Measurements from ENCODE around the gene DENND1C. TPM values are rescaled to one million over a fixed set of nuclear protein-coding genes. Genes with fewer than 3 reads are reported as not detected.

The DENND1C gene
- total and polyA plus RNA-seq, 2 of the 8 experiments (the other 6 are each of a cell fraction or from before 2014, with no cell fraction given) = 3.6 to 4.0 TPM

GRCh38 chr19:6510618-6511017 is 29.0 kb upstream of the DENND1C start:
- POLR2A ChIA-PET (ENCODE audit: partially characterized antibody) = no interaction called here
- Histone ChIP-seq H3K56ac (replicated peaks; ENCODE audit: insufficient read length, low read depth, low read length) (no peak overlapping the region), H3K18ac (ENCODE audit: extremely low read depth, low read length) (no peak overlapping the region), H2AK5ac (ENCODE audit: low read depth, low read length) (no peak overlapping the region), H2AFZ (ENCODE audit: low read length) (no peak overlapping the region), H3K4me3 (ENCODE audit: extremely low read depth in 1 of 4, insufficient read depth in 2 of 4, low read depth in 3 of 4, low read length in 4 of 4) (no peak overlapping the region), H3K23ac (ENCODE audit: insufficient read length) (no peak overlapping the region), H3K14ac (ENCODE audit: insufficient read length) (no peak overlapping the region), H3K4me2 (ENCODE audit: insufficient read depth in 1 of 2, low read depth in 2 of 2, low read length in 2 of 2) (no peak overlapping the region), H3K27ac (ENCODE audit: low read depth, low read length) (no peak overlapping the region), H3K4me1 (replicated peaks in 1 of 4; ENCODE audit: control insufficient read depth in 3 of 4, insufficient read depth in 4 of 4, low read length in 3 of 4) (no peaks in the 10 kb centered on the region), H3K9ac (replicated peaks in 1 of 4; ENCODE audit: extremely low read depth in 1 of 4, low read depth in 3 of 4, low read length in 3 of 4) (no peak overlapping the region), H3K23me2 (ENCODE audit: low read depth, low read length) (no peaks in the 10 kb centered on the region), H4K91ac (replicated peaks; ENCODE audit: insufficient read length, low read length) (no peak overlapping the region), H4K20me1 (replicated peaks in 1 of 2; ENCODE audit: control insufficient read depth in 1 of 2, insufficient read depth in 2 of 2, low read length in 2 of 2) (no peaks in the 10 kb centered on the region), H2BK120ac (replicated peaks; ENCODE audit: low read depth, low read length) (no peak overlapping the region), H2BK20ac (ENCODE audit: low read length) (no peak overlapping the region), H4K5ac (ENCODE audit: insufficient read length, low read depth, low read length) (no peak overlapping the region), H3K79me1 (ENCODE audit: low read depth, low read length) (no peaks in the 10 kb centered on the region), H4K8ac (ENCODE audit: extremely low read depth, insufficient read depth, low read length) (no peak overlapping the region), H2BK5ac (ENCODE audit: low read depth, low read length) (no peak overlapping the region), H2BK12ac (ENCODE audit: low read depth, low read length) (no peak overlapping the region), H3K79me2 (ENCODE audit: control insufficient read depth in 1 of 2, insufficient read depth in 2 of 2, low read length in 2 of 2) (no peaks in the 10 kb centered on the region), H3K9me3 (ENCODE audit: insufficient read depth in 2 of 2, low read depth in 1 of 2, low read length in 1 of 2) (no peaks in the 10 kb centered on the region), H3K4ac (replicated peaks; ENCODE audit: insufficient read length, low read depth, low read length) (no peak overlapping the region), H2BK15ac (ENCODE audit: low read length) (no peak overlapping the region), H3K27me3 (replicated peaks in 1 of 4; ENCODE audit: control insufficient read depth in 3 of 4, extremely low read depth in 1 of 4, insufficient read depth in 3 of 4, low read length in 3 of 4) (no peaks in the 10 kb centered on the region), H3K36me3 (ENCODE audit: control insufficient read depth in 2 of 4, insufficient read depth in 4 of 4, low read length in 3 of 4) (no peaks in the 10 kb centered on the region)
- FAIRE-seq (no peak), DNase-seq (ENCODE audit: low read depth in 1 of 2, low spot score in 2 of 2) (no peak)
- TF ChIP-seq KDM4A (IDR thresholded peaks at IDR 0.05; ENCODE audit: low read depth, low read length, severe bottlenecking) (no peak), EGR1 (IDR thresholded peaks at IDR 0.05; ENCODE audit: borderline replicate concordance, low read depth, low read length) (no peak), POLR2AphosphoS5 (IDR thresholded peaks at IDR 0.05; ENCODE audit: low read depth, low read length) (no peak), RXRA (IDR thresholded peaks at IDR 0.05; ENCODE audit: insufficient read depth, low read depth, low read length) (no peak), SUZ12 (IDR thresholded peaks at IDR 0.05; ENCODE audit: low read length) (no peak), SAP30 (IDR thresholded peaks at IDR 0.05; ENCODE audit: insufficient read depth, insufficient replicate concordance, low read length) (no peak)
- CTCF ChIA-PET (ENCODE audit: partially characterized antibody) = no interaction called here
- 88% methylated on average over 7 of the region's 7 CpGs; no CpG with 5 or more reads in 1 of the 2 experiments for WGBS, 2 experiments (ENCODE audit: extremely low coverage in 1 of 2, insufficient coverage in 1 of 2, insufficient read length in 1 of 2, insufficient replicate concordance in 2 of 2, low coverage in 1 of 2, low lambda C conversion rate in 2 of 2, missing lambda C conversion rate in 1 of 2)
